Measurements from ENCODE around the gene PPP1R27.

The PPP1R27 gene

DNA sequence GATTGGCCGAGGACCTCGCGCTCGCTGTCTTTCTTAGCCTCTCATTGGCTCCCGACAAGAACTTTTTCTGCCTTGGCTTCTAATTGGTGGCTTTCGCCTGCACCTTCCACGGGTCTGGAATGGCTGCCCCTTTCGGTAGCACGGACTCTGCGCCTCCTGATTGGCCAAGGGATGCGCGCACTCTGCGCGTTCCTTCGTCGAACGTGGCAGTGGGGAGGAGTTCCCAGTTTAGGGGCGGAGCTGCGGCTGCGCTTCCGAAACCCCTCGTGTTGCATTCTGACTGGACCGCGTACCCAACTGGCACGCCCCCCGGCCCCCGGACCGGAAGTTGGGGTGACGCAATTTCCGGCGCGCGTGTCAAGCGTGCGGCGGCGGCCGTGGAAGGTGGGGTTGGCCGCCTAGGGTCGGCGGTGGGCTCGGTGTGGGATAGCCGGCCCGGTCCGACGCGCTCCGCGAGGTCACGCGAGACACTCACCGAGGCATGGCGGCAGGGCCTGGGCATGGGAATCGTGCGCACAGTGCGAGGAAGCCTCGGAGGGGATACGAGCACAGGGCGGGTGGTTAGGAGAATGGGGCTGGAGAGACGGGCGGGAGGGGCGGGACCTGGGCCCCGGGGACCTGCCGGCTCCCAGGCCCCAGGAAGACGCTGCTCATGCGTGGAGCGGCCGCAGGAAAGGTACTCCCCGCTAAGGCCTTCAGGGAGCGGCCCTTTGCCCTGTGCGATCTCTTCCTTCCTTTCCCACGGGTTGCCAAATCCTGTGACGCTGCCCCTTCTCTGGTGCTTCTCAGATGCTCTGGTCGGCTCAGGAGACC lies 26.1 kb upstream of the PPP1R27 start:
- peak; percentile 97 for DNase-seq (ENCODE audit: low read depth, low spot score)

GRCh38 chr17:81859906-81860755 lies 25.3 kb upstream of the PPP1R27 start, which contains the start of gene P4HB:
TSS of gene P4HB (minus strand) at chr17:81860535. CDS start at chr17:81860471, 64 bp downstream.
- no peak for DNase-seq (ENCODE audit: low read depth, low spot score)

DNA sequence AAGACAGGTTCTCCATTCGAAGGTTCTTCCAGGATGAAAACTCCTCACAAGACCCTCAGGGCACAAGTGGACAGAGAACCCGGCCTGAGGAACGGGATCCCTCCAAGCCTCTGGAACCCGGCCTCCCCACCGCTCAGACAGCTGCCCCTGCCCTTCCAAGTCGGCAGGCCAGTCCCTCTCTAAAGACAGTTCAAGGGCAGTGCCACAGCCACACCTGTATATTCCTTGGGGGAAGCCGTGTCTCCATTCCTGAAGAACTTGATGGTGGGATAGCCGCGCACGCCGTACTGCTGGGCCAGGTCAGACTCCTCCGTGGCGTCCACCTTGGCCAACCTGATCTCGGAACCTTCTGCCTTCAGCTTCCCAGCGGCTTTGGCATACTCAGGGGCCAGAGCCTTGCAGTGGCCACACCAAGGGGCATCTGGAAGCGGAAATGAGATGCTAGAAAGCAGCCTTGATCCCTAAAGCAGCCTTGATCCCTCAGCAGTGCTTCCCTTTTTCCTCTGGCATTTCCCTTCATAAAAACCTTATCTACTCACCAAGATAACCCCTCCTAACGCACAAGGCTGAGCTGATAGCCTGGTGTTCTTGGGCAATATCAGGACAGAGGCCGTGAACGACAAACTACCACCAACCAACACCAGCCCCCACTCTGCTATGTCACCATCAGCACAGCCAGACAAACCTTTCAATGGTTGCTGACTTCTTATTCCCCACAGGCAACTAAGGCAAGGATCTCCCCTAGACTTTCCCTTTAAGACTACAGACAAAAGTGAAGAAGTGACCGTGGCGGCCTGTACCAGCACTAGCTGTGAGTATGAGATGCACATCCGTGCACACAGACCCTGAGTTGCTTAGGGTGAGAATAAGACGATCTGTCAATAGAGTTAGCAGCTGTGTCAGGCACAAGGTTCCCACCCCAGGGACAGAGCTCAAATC lies 24.4 kb upstream of the PPP1R27 start:
- DNase-seq (ENCODE audit: low read depth, low spot score), result no peak

DNA sequence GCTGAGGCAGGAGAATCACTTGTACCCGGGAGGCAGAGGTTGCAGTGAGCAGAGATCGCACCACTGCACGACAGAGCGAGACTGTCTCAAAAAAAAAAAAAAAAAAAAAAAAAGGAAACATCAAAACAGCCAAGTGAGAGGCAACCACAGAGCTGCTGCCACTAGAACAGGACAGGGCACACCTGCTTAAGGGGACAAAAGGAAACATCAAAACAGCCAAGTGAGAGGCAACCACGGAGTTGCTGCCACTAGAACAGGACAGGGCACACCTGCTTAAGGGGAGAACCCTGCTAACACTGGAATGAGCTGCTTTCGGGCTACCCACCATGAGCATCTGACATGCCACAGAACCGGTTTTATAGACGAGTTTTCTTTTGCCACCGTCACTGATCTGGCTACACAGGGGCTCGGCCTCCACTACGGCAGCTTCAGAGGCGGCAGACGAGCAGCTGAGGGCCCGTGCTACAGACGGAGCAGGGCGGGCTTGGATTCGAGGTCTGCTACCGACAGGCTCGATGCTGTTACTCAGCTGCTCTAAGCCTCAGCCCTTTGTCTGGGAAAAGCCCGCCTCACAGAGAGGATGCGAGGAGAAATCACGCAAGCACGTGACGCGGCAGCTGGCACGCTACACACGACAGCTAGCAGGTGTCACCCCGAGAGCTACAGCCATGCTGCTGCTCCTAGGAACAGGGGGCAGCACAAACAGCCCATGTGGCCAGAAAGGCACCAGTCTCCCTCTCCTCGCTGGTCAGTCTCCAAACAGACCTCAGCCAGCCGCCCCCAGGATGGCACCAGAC lies 23.5 kb upstream of the PPP1R27 start:
- no peak for DNase-seq (ENCODE audit: low read depth, low spot score)

GRCh38 chr17:81854974-81855774 lies 20.3 kb upstream of the PPP1R27 start:
- DNase-seq (ENCODE audit: low read depth, low spot score), result no peak

DNA sequence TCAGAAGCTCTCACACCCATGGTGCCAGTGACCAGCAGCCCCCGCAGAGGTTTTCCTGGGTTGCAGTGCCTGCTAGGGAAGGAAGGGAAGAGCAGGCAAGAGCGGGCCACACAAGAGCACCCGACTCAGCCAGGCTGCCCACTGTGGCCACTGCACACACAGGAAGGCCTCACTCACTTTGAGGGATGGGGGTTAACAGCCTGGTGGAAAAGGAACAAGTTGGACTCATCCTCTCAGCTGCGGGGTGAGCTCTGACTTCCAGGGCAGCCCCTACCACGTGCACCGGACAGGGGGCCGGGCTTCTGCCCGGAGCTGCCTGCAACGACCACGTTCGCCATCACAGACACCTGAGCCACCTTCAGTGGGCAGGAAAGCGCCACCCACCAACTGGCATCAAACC lies 17.4 kb upstream of the PPP1R27 start:
- no peak for DNase-seq (ENCODE audit: low read depth, low spot score)

GRCh38 chr17:81851423-81851822 lies 16.6 kb upstream of the PPP1R27 start:
- no peak for DNase-seq (ENCODE audit: low read depth, low spot score)

GRCh38 chr17:81849457-81849856 lies 14.6 kb upstream of the PPP1R27 start:
- DNase-seq (ENCODE audit: low read depth, low spot score), result no peak

DNA sequence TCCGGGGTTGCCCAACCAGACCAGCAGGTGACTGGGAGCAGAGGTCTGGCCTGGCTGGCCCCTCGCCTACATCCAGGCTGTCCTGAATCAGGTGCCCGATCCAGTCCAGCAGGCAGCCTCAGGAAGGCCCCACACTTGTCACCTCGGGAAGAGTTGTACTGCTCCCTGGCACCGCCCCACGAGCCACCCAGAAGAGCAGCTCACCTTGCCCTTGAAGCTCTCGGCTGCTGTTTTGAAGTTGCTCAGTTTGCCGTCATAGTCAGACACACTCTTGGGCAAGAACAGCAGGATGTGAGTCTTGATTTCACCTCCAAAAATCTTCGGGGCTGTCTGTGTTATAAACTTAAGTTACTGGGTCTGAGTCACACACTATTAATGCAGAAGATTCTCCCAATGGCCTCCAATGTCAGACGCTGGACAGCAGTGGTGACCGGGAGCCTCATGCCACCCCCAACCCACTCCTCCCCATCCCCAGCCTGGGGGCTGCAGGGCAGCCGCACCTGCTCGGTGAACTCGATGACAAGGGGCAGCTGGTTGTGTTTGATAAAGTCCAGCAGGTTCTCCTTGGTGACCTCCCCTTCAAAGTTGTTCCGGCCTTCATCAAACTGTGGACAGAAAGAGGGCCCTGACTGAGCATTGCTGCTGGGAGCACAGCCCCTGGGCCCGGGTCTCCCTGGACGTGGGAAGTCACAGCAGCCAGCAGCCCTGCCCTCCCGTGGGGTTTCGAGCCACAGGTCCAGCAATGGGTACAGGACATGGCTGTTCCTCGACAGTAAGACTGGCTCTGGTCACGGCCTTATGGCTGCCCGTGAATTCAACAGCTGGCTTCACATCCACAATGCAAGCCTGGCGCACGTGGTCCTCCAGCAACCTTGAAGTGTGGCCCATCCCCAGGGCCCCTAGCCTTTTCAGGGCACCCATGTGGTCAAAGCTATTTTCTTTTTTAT lies 12.2 kb upstream of the PPP1R27 start:
- DNase-seq (ENCODE audit: low read depth, low spot score), result no peak

- no peak for DNase-seq (ENCODE audit: low read depth, low spot score)
Measured at GRCh38 chr17:81845881-81846742, 11.3 kb upstream of the PPP1R27 start.

DNA sequence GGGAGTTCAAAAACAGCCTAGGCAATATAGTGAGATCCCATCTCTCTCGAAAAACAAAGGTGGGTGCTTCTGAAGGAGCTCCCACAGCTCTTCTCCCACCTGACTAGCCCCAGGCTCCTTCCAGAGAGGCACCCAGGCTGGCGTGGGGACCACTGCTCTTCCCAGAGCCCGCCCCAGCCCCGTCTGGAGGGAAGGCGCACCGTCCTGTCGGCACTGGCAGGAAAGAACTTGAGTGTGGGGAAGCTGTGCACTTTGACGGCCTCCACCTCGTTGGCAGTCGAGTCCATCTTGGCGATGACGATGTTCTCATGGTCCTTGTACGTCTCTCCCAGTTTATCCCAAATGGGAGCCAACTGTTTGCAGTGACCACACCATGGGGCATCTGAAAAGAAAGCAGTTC lies 10.5 kb upstream of the PPP1R27 start:
- no peak for DNase-seq (ENCODE audit: low read depth, low spot score)

- no peak for DNase-seq (ENCODE audit: low read depth, low spot score)
Measured at GRCh38 chr17:81844887-81845286, 10.0 kb upstream of the PPP1R27 start.

- DNase-seq (ENCODE audit: low read depth, low spot score), result no peak
Measured at GRCh38 chr17:81844327-81844851, 9.5 kb upstream of the PPP1R27 start.

- no peak for DNase-seq (ENCODE audit: low read depth, low spot score)
Measured at GRCh38 chr17:81843713-81844326, 9.0 kb upstream of the PPP1R27 start.

GRCh38 chr17:81842725-81843504 lies 8.1 kb upstream of the PPP1R27 start:
- no peak for DNase-seq (ENCODE audit: low read depth, low spot score)

- no peak for DNase-seq (ENCODE audit: low read depth, low spot score)
Measured at GRCh38 chr17:81842378-81842724, 7.5 kb upstream of the PPP1R27 start.

Measured in activated naive CD8-positive, alpha-beta T cell treated with anti-CD3 and anti-CD28 coated beads, Interleukin-2, amount 50 U/mL, for 16 hours (primary cell).